ES-I3 (cell line): ENCODE data around the gene MCUR1.
"Not testable (repeated sequence)": the region's sequence is repeated elsewhere in the genome, so short reads cannot be mapped to it uniquely, and the experiment has no call there.

Source experiments
- H3K36me3 ChIP-seq: 2 replicates; pipeline ENCODE4 v1.6.1; 2013; ENCODE audit warnings: mild to moderate bottlenecking, low read length, control low read depth, moderate library complexity; ENCODE audit not compliant: insufficient read depth
- H3K4me1 ChIP-seq: 2 replicates; pipeline ENCODE4 v1.6.1; 2013; ENCODE audit warnings: mild to moderate bottlenecking, control low read depth, low read length; ENCODE audit not compliant: insufficient read depth
- H3K9ac ChIP-seq: 2 replicates; pipeline ENCODE4 v1.6.1; 2013; ENCODE audit warnings: low read depth, mild to moderate bottlenecking, low read length, moderate library complexity
- H3K9me3 ChIP-seq: 2 replicates; pipeline ENCODE4 v1.6.1; 2013; ENCODE audit warnings: mild to moderate bottlenecking, low read length, moderate library complexity; ENCODE audit not compliant: control insufficient read depth, insufficient read depth

The MCUR1 gene

GRCh38 chr6:13838616-13839015 lies 24.3 kb upstream of the MCUR1 start:
- no peaks in the 10 kb centered on the region; the same call in 1 of the 2 replicates for H3K36me3 ChIP-seq
- H3K9ac ChIP-seq, result no peak overlapping the region
- no peaks in the 10 kb centered on the region for H3K9me3 ChIP-seq
- peaks cover 5% of the 10 kb centered on the region for H3K4me1 ChIP-seq

DNA sequence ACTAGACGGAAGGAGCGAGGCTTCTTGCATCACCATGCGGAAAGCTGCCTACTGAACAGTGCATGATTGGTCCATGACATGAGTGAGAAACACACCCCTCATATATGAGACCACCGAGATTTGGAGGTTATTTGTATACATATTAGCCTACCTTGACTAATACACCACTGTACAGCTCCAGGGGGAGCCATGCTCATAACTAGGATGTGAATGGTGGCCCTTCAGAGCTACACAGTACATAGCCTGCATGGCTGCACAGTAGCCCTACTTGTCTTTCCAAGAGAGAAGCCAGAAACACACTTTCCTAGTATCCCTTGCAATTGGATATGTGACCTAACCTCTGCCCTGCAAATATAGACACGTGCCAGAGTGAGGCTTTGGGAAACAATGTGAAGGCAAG lies 21.8 kb upstream of the MCUR1 start:
- Histone ChIP-seq H3K4me1 (no peaks in the 10 kb centered on the region), H3K36me3 (no peaks in the 10 kb centered on the region; the same call in 1 of the 2 replicates), H3K9ac (no peak overlapping the region), H3K9me3 (no peaks in the 10 kb centered on the region)

DNA sequence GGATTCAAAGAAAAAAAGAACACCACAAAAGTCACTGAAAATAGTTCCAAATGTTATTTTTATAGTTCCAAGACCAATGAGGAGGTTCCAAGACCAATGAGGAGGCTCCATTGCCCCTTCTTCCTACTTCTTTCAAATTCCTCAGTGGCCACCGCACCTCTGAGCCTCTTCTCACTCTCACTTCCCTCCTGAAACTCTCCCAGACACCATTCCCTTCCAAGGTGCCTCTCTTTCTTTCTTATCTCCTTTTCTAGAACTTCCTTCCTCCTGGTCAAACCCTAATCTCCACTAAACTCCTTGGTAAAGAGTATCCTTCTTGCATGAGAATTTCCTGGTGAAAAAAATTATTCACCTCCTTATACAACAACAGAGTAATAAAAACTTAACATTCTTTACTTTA lies 20.4 kb upstream of the MCUR1 start:
- Histone ChIP-seq H3K9me3 (no peaks in the 10 kb centered on the region), H3K9ac (no peak overlapping the region), H3K36me3 (no peaks in the 10 kb centered on the region; the same call in 1 of the 2 replicates), H3K4me1 (no peaks in the 10 kb centered on the region)

DNA sequence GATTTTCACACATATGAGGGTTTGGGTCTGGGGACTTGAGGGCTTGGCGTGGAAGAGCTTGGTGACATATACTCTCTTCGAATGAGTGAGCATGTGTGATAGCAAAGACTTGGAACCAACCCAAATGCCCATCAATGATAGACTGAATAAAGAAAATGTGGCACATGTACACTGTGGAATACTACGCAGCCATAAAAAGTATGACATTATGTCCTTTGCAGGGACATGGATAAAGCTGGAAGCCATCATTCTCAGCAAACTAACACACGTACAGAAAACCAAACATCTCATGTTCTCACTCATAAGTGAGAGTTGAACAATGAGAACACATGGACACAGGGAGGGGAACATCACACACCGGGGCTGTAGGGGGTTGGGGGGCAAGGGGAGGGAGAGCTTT lies 19.7 kb upstream of the MCUR1 start:
- H3K36me3 ChIP-seq, H3K9ac ChIP-seq, H3K9me3 ChIP-seq, H3K4me1 ChIP-seq: not testable (repeated sequence)

DNA sequence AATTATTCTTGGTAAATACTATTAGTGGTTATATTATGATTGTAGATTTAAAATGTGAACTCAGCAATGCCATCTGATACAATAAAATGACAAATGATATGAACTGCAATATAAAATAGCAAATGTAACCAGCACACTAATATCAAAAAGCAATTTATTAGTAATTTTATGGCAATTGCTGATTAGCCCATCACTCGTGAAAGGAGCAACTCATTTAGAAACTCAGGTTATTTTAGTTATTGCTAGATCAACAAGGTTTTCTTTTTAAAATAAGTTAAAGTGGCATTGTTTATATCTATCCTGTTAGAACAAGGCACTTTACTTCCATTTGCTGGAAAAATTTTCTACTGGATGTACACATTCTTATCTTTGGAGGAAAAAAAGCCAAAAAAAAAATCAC lies 18.4 kb upstream of the MCUR1 start:
- no peaks in the 10 kb centered on the region; the same call in 1 of the 2 replicates for H3K36me3 ChIP-seq

GRCh38 chr6:13831615-13832014 lies 17.3 kb upstream of the MCUR1 start:
- Histone ChIP-seq H3K36me3 (no peaks in the 10 kb centered on the region; the same call in 1 of the 2 replicates), H3K9me3 (peaks cover 4% of the 10 kb centered on the region; the same call in 1 of the 2 replicates), H3K9ac (no peak overlapping the region), H3K4me1 (no peaks in the 10 kb centered on the region)

More for the DNA sequence above, 18.4 kb upstream of the MCUR1 start:
- H3K4me1 ChIP-seq, result no peaks in the 10 kb centered on the region
- peaks cover 4% of the 10 kb centered on the region; the same call in 1 of the 2 replicates for H3K9me3 ChIP-seq
- H3K9ac ChIP-seq, result no peak overlapping the region

- Histone ChIP-seq H3K9me3 (peaks cover 4% of the 10 kb centered on the region; the same call in 1 of the 2 replicates), H3K36me3 (no peaks in the 10 kb centered on the region; the same call in 1 of the 2 replicates), H3K4me1 (no peaks in the 10 kb centered on the region), H3K9ac (no peak overlapping the region)
Observed at GRCh38 chr6:13830803-13831202, 16.4 kb upstream of the MCUR1 start.

DNA sequence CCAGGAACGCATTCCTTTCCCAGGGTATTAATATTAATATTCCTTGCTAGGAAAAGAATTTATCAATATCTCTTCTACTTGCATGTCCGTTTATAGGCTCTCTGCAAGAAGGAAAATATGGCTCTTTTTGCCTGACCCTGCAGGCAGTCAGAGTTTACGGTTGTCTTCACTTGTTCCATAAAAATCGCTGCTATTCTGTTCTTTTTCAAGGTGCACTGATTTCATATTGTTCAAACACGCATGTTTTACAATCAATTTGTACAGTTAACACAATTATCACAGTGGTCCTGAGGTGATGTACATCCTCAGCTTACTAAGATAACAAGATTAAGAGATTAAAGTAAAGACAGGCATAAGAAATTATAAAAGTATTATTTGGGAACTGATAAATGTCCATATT lies 15.1 kb upstream of the MCUR1 start:
- not testable (repeated sequence) for H3K9me3 ChIP-seq, H3K4me1 ChIP-seq, H3K9ac ChIP-seq, H3K36me3 ChIP-seq

- not testable (repeated sequence) for H3K36me3 ChIP-seq, H3K9me3 ChIP-seq, H3K4me1 ChIP-seq, H3K9ac ChIP-seq
Observed at GRCh38 chr6:13828656-13829301, 14.4 kb upstream of the MCUR1 start.

- Histone ChIP-seq H3K36me3 (no peaks in the 10 kb centered on the region), H3K9me3 (peaks cover 4% of the 10 kb centered on the region; the same call in 1 of the 2 replicates), H3K4me1 (no peaks in the 10 kb centered on the region), H3K9ac (no peak overlapping the region)
Observed at GRCh38 chr6:13827032-13827431, 12.7 kb upstream of the MCUR1 start.

DNA sequence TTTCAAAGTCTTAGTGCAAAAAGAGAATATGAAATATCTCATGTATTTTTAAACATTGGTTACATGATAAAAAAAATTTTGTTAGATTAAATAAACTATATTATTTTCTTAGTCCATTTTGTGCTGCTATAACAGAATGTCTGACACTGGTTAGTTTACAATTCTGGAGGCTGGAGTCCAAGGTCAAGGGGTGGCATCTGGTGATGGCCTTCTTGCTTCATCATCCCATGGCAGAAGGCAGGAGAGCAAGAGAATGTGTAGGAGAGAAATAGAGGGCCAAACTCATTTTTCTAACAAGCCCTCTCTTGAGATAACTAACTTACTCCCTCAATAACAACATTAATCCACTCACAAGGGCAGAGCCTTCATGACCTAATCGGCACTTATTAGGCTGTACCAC lies 11.5 kb upstream of the MCUR1 start:
- Histone ChIP-seq H3K36me3 (no peaks in the 10 kb centered on the region), H3K9ac (no peak overlapping the region), H3K9me3 (peaks cover 4% of the 10 kb centered on the region; the same call in 1 of the 2 replicates), H3K4me1 (no peaks in the 10 kb centered on the region)

DNA sequence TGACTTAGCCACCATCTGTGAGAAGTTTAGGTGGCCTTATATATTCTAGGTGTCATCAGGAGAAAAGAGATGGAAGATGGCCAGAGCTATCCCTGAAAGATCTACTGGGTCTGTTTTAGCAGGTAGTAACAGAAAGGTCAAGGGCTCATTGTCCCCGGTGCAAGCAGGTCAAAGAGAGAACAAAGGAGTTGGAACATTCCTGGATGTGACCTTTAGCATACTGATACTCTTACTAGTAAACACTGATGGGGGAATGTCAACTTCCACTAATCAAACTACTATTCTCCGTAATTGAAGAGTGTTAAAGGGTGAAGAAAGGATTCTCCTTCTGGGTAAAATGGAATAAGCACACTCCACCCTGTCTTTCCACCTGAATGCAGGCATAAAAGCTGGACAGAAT lies 4.0 kb upstream of the MCUR1 start:
- Histone ChIP-seq H3K4me1 (no peaks in the 10 kb centered on the region), H3K9me3 (no peaks in the 10 kb centered on the region), H3K9ac (no peak overlapping the region), H3K36me3 (no peaks in the 10 kb centered on the region)

DNA sequence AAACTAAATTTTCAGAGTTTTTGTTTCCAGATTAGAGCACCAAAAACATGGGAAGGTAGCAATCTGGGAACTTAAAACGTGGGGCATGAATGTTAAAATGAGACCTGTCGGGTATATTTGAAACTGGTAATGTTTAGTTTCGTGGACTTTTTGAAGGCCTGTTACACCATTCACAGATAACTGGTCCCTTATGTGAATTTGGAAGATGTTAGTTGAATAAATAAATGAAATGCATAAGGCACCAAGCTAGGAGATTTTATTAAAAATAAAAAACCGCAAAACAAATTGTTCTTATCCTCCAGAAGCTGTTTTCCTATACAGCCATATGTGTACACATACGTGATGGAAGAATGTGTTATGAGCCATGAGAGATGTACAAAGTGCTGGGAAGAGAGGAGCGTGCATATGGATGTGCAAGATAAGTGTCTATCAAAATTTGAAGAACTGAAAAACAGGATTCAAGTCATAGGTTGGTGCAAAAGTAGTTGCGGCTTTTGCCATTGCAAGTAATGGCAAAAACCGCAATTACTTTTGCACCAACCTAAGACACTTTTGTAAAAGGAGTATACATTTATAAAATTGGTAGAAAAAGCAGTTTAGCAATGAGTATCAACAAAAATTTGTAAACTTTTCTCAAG lies 700 bp upstream of the MCUR1 start:
- Histone ChIP-seq H3K4me1 (peaks cover 3% of the 10 kb centered on the region), H3K9me3 (no peaks in the 10 kb centered on the region), H3K36me3 (no peaks in the 10 kb centered on the region), H3K9ac (peak overlapping the region; percentile 69)

DNA sequence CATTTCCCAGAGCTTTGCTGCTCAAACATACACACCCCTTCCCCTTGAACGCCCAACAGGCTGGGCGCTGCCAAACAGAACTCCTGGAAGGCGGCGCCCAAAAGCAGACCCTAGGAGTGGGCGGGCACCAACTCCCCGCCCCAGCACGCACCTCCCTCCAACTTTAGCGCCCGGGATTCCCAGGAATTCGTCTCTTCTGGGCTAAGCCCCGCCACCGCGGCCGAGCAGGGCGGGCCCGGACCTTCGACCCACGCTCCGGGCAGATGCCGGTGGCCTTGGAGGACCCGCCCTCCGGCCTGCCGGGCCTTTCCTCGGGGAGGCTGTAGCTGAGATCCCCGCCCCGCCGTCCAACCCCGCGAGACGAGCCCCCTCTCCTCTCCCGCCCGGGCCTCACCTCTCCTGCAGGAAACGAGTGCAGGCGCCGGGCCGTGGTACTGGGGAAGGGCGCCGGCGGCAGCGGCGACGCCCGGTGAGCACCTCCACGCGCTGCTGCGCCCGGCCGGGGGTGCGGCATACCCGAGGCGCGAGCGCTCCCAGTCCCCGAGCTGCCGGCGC lies 659 bp downstream of the MCUR1 start:
- peak overlapping the region; percentile 69 for H3K9ac ChIP-seq
- no peaks in the 10 kb centered on the region for H3K9me3 ChIP-seq
- peaks cover 3% of the 10 kb centered on the region for H3K4me1 ChIP-seq
- H3K36me3 ChIP-seq, result no peaks in the 10 kb centered on the region

- no peaks in the 10 kb centered on the region for H3K36me3 ChIP-seq
- H3K9ac ChIP-seq, result peak overlapping the region; percentile 69; the same call in 1 of the 2 replicates
- H3K9me3 ChIP-seq, result no peaks in the 10 kb centered on the region
- H3K4me1 ChIP-seq, result peaks cover 3% of the 10 kb centered on the region
Observed at GRCh38 chr6:13813026-13813425, 1.3 kb downstream of the MCUR1 start.
